GM12872 (cell line): ENCODE results near the gene ZDHHC11B.

Source experiments
- CTCF ChIP-seq: IDR thresholded peaks from 3 replicates; pipeline ENCODE4 v1.5.1; 2011; ENCODE audit warnings: low read depth, mild to moderate bottlenecking, low read length, moderate library complexity; ENCODE audit not compliant: insufficient read depth

The ZDHHC11B gene

GRCh38 chr5:669842-670395 lies 114.6 kb downstream of the ZDHHC11B start:
- no peak for TF ChIP-seq CTCF

DNA sequence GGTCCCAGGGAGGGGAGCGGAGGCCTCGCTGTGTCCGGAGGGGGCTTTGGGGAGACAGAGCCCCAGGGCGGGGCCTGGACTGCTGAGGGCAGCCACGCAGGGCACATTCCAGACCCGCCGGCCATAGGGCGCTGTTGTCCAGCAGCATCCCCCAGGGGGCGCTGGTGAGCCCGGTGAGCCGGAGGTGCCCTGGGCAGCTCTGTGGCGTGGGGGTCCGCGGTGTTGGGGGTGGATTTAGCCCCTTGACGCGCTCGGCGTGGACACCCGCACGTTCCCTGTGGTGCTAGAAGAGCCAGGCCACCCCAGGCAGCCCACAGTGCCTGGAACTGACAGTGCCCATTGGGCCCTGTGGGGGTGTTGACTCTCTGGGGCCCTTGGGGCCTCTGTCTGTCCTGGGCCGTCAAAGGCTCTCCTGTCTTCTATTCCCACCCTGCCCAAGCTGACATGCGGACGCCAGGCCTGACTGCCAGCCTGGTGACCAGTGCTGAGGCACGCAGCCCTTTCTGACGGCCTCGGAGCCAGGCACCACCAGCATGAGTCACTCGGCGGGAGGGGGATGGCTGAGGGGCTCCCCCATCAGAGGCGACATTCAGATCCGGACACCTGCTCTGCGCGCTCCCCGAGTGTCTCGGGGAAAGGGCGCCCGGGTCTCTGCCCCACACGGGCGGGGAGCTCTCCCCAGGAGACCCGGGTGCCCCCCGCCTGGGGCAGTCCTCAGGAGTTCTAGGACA lies 115.3 kb downstream of the ZDHHC11B start:
- peak; percentile 81 for TF ChIP-seq CTCF

DNA sequence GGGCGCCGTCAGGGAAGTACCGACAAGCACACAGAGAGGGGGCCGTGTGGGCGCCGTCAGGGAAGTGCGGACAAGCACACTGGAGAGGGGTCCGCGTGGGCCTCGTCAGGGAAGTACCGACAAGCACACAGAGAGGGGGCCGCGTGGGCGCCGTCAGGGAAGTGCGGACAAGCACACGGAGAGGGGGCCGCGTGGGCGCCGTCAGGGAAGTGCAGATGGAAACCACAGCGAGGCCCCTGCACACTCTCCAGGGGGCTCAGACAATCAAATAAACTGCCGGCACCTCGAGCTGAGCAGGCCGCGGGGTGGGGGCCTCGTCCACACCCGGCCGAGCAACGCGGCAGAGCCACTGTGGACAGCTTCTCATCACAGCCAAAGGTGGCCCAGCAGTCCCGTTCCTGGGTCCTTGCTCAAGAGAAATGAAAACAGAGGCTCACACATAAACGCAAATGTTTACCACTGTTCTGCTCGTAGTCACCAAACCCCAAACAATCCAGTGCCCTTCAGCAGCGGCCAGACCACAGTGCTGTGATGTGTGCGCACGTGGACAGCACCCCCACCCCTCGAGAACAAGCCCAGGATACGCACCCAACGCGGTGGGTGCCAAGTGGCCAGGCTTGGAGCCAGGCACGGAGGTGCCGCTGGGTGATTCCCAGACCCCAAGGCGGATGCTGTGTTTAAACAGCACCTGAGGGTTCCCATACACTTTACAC lies 116.1 kb downstream of the ZDHHC11B start:
- no peak for TF ChIP-seq CTCF

DNA sequence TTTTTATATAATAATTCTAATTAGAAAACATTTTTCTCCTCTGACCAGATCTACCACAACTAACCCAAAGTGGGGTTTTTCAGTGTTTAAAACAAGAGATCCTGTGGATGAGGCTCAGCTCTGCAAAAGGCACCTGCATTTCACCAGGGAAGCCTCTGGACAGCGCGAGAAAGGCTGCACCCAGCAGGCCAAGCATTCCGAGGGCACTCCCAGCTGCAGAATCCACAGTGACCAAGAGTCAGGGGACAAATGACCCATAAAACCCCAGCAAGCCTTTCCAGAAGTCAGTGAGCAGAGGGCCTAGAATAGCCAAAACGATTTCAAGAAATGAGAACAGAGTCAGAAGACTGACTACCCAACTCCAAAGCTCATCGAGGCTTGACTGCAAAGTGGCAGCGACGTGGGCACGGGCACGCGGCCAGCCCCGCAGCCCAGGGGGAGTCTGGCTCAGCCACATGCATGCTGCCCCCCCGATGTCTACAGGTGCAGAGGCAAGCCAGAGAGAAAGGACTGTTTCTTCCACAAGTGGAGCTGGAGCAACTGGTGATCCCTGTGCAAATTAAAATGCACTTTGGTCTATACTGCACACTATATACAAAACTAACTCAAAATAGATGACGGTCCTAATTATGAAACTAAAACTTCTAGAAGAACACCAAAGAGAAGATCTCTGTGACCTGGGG lies 117.6 kb downstream of the ZDHHC11B start:
- no peak for TF ChIP-seq CTCF

GRCh38 chr5:665956-666711 lies 118.4 kb downstream of the ZDHHC11B start:
- TF ChIP-seq CTCF, result no peak

- TF ChIP-seq CTCF, result no peak
Observed at GRCh38 chr5:665541-665955, 119.0 kb downstream of the ZDHHC11B start.
